Mesenchymal stem cell (in vitro differentiated cells and primary cell): ENCODE results near the gene ACVR1.

ENCODE experiments used
- DNase-seq: peaks from one replicate; pipeline ENCODE4 v3.0.0-alpha.2; 2013
- H2AFZ ChIP-seq: one replicate; pipeline ENCODE4 v1.6.1; 2013; ENCODE audit warnings: low read depth, mild to moderate bottlenecking, control low read depth, inconsistent platforms, low read length, moderate library complexity
- H2AK5ac ChIP-seq: 2 replicates; pipeline ENCODE4 v1.6.1; 2013; ENCODE audit warnings: low read length, moderate library complexity, mild to moderate bottlenecking, inconsistent platforms; ENCODE audit not compliant: severe bottlenecking
- H2BK120ac ChIP-seq: one replicate; pipeline ENCODE4 v1.6.1; 2013; ENCODE audit warnings: low read depth, mild to moderate bottlenecking, inconsistent platforms, low read length, moderate library complexity
- H2BK12ac ChIP-seq, 2 experiments: one replicate each; pipeline ENCODE4 v1.6.1; 2013; ENCODE audit warnings: inconsistent platforms in 2 of 2, low read length in 2 of 2, mild to moderate bottlenecking in 2 of 2, moderate library complexity in 2 of 2, control low read depth in 1 of 2
- H2BK15ac ChIP-seq: one replicate; pipeline ENCODE4 v1.6.1; 2013; ENCODE audit warnings: mild to moderate bottlenecking, low read depth, inconsistent platforms; ENCODE audit not compliant: poor library complexity, severe bottlenecking
- H2BK5ac ChIP-seq: 2 replicates; pipeline ENCODE4 v1.6.1; 2013; ENCODE audit warnings: low read depth, mild to moderate bottlenecking, low read length, control low read depth, inconsistent platforms; ENCODE audit not compliant: poor library complexity, severe bottlenecking
- H3K14ac ChIP-seq, 2 experiments: one replicate each; pipeline ENCODE4 v1.6.1; 2013; ENCODE audit warnings: inconsistent platforms in 2 of 2, low read length in 2 of 2, control low read depth in 1 of 2, mild to moderate bottlenecking in 1 of 2, moderate library complexity in 1 of 2
- H3K18ac ChIP-seq, 2 experiments: one replicate each; pipeline ENCODE4 v1.6.1; 2013; ENCODE audit warnings: inconsistent platforms in 2 of 2, low read length in 2 of 2, control low read depth in 1 of 2, low read depth in 1 of 2, mild to moderate bottlenecking in 1 of 2
- H3K23ac ChIP-seq, 2 experiments: one replicate each; pipeline ENCODE4 v1.6.1; 2013; ENCODE audit warnings: inconsistent platforms in 2 of 2, low read length in 2 of 2, mild to moderate bottlenecking in 2 of 2, moderate library complexity in 2 of 2, control low read depth in 1 of 2
- H3K27ac ChIP-seq: 2 replicates; pipeline ENCODE4 v1.5.1; 2013; ENCODE audit warnings: mild to moderate bottlenecking, moderate library complexity, low read length, control low read depth, inconsistent platforms; ENCODE audit not compliant: poor library complexity, severe bottlenecking
- H3K27me3 ChIP-seq, 2 experiments: 2 replicates each; pipeline versions ENCODE4 v1.6.1 to v1.7.0; 2013; ENCODE audit warnings: low read length in 2 of 2, mild to moderate bottlenecking in 2 of 2, moderate library complexity in 2 of 2, control low read depth in 1 of 2, inconsistent platforms in 1 of 2; ENCODE audit not compliant: control insufficient read depth in 1 of 2, insufficient read depth in 1 of 2
- H3K36me3 ChIP-seq, 2 experiments: 2 replicates each; pipeline versions ENCODE4 v1.6.1 to v1.7.0; 2013; ENCODE audit warnings: low read length in 2 of 2, control low read depth in 1 of 2, inconsistent platforms in 1 of 2, low read depth in 1 of 2, mild to moderate bottlenecking in 1 of 2; ENCODE audit not compliant: insufficient read depth in 2 of 2, control insufficient read depth in 1 of 2
- H3K4ac ChIP-seq, 2 experiments: one replicate each; pipeline ENCODE4 v1.6.1; 2013; ENCODE audit warnings: inconsistent platforms in 2 of 2, low read length in 2 of 2, mild to moderate bottlenecking in 2 of 2, moderate library complexity in 2 of 2, control low read depth in 1 of 2, low read depth in 1 of 2
- H3K4me1 ChIP-seq: 2 replicates; pipeline ENCODE4 v1.6.1; 2013; ENCODE audit warnings: low read depth, low read length, control low read depth; ENCODE audit not compliant: control insufficient read depth, insufficient read depth
- H3K4me2 ChIP-seq: 2 replicates; pipeline ENCODE4 v1.6.1; 2013; ENCODE audit warnings: low read length, mild to moderate bottlenecking, inconsistent platforms; ENCODE audit not compliant: poor library complexity, severe bottlenecking
- H3K4me3 ChIP-seq, 2 experiments: 2 replicates each; pipeline versions ENCODE4 v1.5.1 to v1.7.0; 2013; ENCODE audit warnings: low read length in 2 of 2, mild to moderate bottlenecking in 2 of 2, control low read depth in 1 of 2, low read depth in 1 of 2; ENCODE audit not compliant: insufficient read depth in 1 of 2
- H3K79me1 ChIP-seq: replicated peaks from 2 replicates; pipeline ENCODE4 v1.6.1; 2013; ENCODE audit warnings: mild to moderate bottlenecking, control low read depth, low read length, inconsistent platforms; ENCODE audit not compliant: poor library complexity, severe bottlenecking
- H3K9ac ChIP-seq: 2 replicates; pipeline ENCODE4 v1.7.0; 2013; ENCODE audit warnings: mild to moderate bottlenecking, low read length, moderate library complexity
- H3K9me3 ChIP-seq: 2 replicates; pipeline ENCODE4 v1.7.0; 2013; ENCODE audit warnings: mild to moderate bottlenecking, low read length; ENCODE audit not compliant: control insufficient read depth
- H4K8ac ChIP-seq: one replicate; pipeline ENCODE4 v1.6.1; 2013; ENCODE audit warnings: inconsistent platforms, mild to moderate bottlenecking, low read length, moderate library complexity
- H4K91ac ChIP-seq: one replicate; pipeline ENCODE4 v1.6.1; 2013; ENCODE audit warnings: mild to moderate bottlenecking, low read length, inconsistent platforms
- WGBS: methylation state at CpG from one replicate; pipeline ENCODE4 v1.1.7; 2013; ENCODE audit warnings: mixed read lengths; 5-methylcytosine and 5-hydroxymethylcytosine counted together

The ACVR1 gene

DNA sequence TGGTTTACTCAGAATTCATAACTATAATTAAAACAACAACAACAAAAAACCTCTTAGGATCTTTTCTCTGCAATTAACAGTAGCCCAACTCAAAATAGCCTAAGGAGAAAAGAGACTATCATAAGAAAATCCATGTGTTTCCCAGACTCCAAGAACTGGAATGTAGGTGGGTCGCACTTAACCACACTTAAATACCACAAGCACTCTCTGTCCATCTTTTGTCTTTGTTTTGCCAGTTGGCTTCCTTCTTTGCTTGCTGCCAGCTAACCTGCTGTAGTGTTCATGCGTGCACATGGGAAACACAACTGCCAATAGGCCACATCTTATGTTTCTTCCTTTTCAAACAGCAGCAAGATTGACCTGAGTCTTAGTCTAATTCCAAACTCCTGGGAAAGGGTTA, 24.1 kb upstream of the ACVR1 start:
- Histone ChIP-seq H4K91ac (no peak overlapping the region), H3K4me1 (peaks cover 5% of the 10 kb centered on the region), H3K4me3 (no peak overlapping the region), H4K8ac (no peak overlapping the region), H3K27me3 (no peaks in the 10 kb centered on the region), H3K4ac (no peak overlapping the region), H3K4me2 (no peak overlapping the region), H3K14ac (no peak overlapping the region), H3K79me1 (no peaks in the 10 kb centered on the region), H2BK15ac (no peak overlapping the region), H3K23ac (no peak overlapping the region), H3K9me3 (no peaks in the 10 kb centered on the region), H3K18ac (no peak overlapping the region), H3K9ac (no peak overlapping the region), H2AK5ac (peak overlapping the region; percentile 28), H3K27ac (no peak overlapping the region), H2AFZ (no peak overlapping the region), H2BK120ac (no peak overlapping the region), H3K36me3 (no peaks in the 10 kb centered on the region), H2BK5ac (no peak overlapping the region), H2BK12ac (no peak overlapping the region)
- no peak for DNase-seq
- 100% methylated on average over 2 of the region's 2 CpGs for WGBS

DNA sequence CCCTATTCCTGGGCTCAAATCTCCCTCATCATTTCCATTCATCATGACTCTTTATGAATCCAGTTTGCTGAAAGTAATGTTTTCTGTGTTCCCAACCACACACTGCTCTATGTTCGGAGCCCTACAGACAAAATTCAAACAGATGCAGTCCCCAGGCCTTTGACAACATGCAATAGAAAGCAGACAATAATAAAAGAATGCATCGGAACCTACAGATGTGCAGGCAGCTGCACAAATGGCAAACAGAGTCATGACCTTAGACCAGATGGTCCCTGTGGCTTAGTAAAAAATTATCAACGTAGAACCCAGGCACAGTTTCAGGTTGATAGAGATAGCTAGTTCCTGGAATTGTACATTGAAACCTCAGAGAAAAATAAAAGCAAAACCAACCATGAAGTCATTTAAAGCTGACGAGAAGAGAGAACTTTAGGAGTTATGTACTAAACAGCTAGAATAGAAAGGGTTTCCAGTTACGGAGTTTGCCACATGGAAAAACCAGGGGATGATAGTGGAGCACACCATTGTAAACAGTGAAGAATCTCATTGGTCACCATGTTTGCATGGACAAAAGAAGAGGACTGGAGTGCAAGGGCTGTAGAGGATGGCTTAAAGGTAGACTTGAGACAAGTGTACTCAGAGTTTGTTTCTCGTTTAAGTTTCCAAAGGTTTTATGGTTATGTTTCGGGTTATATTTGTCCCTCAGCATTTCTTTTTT, 23.2 kb upstream of the ACVR1 start:
- no peak overlapping the region for H2BK5ac ChIP-seq
- H3K23ac ChIP-seq: no peak overlapping the region
- H2AFZ ChIP-seq: no peak overlapping the region
- no peak overlapping the region for H3K9ac ChIP-seq
- no peak overlapping the region for H3K4me3 ChIP-seq
- H3K4ac ChIP-seq: no peak overlapping the region
- H3K4me2 ChIP-seq: no peak overlapping the region
- no peak overlapping the region for H2BK15ac ChIP-seq
- no peaks in the 10 kb centered on the region for H3K36me3 ChIP-seq
- no peak overlapping the region for H4K91ac ChIP-seq
- no peaks in the 10 kb centered on the region for H3K27me3 ChIP-seq
- H3K14ac ChIP-seq: no peak overlapping the region
- peaks cover 5% of the 10 kb centered on the region for H3K4me1 ChIP-seq
- WGBS: 91% methylated on average over 6 of the region's 7 CpGs
- H3K18ac ChIP-seq: no peak overlapping the region
- no peaks in the 10 kb centered on the region for H3K79me1 ChIP-seq
- no peak overlapping the region for H2BK12ac ChIP-seq
- H2BK120ac ChIP-seq: no peak overlapping the region
- no peaks in the 10 kb centered on the region for H3K9me3 ChIP-seq
- H3K27ac ChIP-seq: no peak overlapping the region
- no peak overlapping the region for H4K8ac ChIP-seq
- H2AK5ac ChIP-seq: no peak overlapping the region
- DNase-seq: no peak

DNA sequence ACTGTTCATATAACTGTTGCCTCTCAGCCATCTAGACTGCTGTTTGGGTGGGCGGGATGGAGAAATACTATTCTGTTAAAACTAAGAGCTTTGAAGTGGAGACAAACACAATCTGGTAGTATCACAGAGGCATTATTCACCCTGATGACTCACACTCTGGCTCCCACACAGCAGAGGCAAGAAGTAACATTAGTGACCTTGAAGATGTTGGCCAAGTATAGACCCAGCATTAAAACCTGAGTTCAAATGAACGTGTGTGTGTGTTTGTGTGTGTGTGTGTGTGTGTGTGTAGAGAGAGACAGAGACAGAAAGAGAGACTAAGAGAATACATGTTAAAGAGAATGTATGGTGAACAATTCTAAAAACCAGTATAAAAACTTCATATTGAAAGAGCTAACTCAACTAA, 22.5 kb upstream of the ACVR1 start:
- Histone ChIP-seq H3K79me1 (no peaks in the 10 kb centered on the region), H3K18ac (no peak overlapping the region), H3K4ac (no peak overlapping the region), H2BK120ac (no peak overlapping the region), H3K9ac (no peak overlapping the region), H3K23ac (no peak overlapping the region), H2BK15ac (no peak overlapping the region), H2BK5ac (no peak overlapping the region), H3K4me2 (no peak overlapping the region), H3K4me3 (no peak overlapping the region), H3K14ac (no peak overlapping the region), H4K91ac (no peak overlapping the region), H3K4me1 (peaks cover 5% of the 10 kb centered on the region), H2AK5ac (no peak overlapping the region), H3K27ac (no peak overlapping the region), H3K36me3 (no peaks in the 10 kb centered on the region), H3K27me3 (no peaks in the 10 kb centered on the region), H3K9me3 (no peaks in the 10 kb centered on the region), H2AFZ (no peak overlapping the region), H4K8ac (no peak overlapping the region), H2BK12ac (no peak overlapping the region)
- whole genome bisulfite sequencing: 36% methylated on average over 1 of the region's 2 CpGs
- peak; percentile 88 for DNase-seq

DNA sequence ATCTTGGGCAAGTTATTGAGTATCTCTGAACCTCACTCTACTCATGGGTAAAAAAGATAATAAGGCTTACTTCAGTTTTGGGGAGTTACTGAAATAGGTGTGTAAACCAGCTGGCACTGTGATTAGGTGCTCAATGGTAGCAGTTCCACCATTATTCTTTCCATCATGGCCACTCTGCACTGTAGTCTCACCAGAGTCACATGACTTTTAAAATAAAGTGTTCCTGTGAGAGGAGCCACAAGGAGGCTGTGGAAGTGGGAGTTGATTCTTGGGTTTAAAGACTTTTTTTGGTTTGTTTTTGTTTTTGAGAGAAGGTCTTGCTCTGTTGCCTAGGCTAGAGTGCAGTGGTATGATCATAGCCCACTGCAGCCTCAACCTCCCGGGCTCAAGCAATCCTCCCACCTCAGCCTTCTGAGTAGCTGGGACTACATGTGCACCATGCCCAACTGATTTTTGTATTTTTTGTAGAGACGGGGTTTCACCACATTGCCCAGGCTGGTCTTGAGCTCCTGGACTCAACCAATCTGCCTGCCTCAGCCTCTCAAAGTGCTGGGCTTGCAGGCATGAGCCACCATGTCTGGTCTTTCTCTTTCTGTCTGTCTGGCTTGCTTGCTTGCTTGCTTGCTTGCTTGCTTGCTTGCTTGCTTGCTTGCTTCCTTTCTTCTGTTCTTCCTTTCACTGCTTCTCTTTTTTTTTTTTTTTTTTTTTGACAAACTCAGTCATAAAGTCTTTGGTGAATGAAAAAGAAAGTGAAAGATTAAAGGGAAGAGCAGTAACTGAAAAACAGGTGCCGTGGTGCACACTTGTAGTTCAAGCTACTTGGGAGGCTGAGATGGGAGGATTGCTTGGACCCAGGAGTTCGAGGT, 21.2 kb upstream of the ACVR1 start:
- Histone ChIP-seq H3K4me1 (peaks cover 5% of the 10 kb centered on the region), H3K27ac (no peak overlapping the region), H2BK120ac (no peak overlapping the region), H3K9me3 (no peaks in the 10 kb centered on the region), H2AFZ (no peak overlapping the region), H3K4me2 (no peak overlapping the region), H3K4me3 (no peak overlapping the region), H3K36me3 (no peaks in the 10 kb centered on the region), H3K18ac (peak overlapping the region in 1 of 2 experiments; percentile 4), H4K91ac (no peak overlapping the region), H2AK5ac (no peak overlapping the region), H2BK12ac (no peak overlapping the region), H4K8ac (no peak overlapping the region), H3K4ac (no peak overlapping the region), H2BK5ac (no peak overlapping the region), H3K14ac (no peak overlapping the region), H2BK15ac (no peak overlapping the region), H3K23ac (no peak overlapping the region), H3K9ac (no peak overlapping the region), H3K79me1 (no peaks in the 10 kb centered on the region), H3K27me3 (no peaks in the 10 kb centered on the region)
- DNase-seq: no peak
- WGBS: 95% methylated on average over 4 of the region's 4 CpGs
